GM12878 (cell line): ENCODE data around the gene RCC1.

Source experiments
- BHLHE40 ChIP-seq, 2 experiments: fragments of 450-650 bp in 1 of 2; IDR thresholded peaks; 2 replicates each; pipeline ENCODE4 v1.6.1; 2011 to 2017; ENCODE audit warnings: low read depth in 2 of 2, borderline replicate concordance in 1 of 2, improper control_type of control experiment in 1 of 2, low read length in 1 of 2, mild to moderate bottlenecking in 1 of 2
- CTCF ChIP-seq, 3 experiments: IDR thresholded peaks in 2 of 3; conservative IDR thresholded peaks in 1 of 3; 2 replicates each; pipeline ENCODE4 v1.5.1; 2011; ENCODE audit warnings: low read depth in 3 of 3, low read length in 3 of 3, mild to moderate bottlenecking in 3 of 3, control low read depth in 2 of 3, moderate library complexity in 2 of 3, inconsistent platforms in 1 of 3, mixed read lengths in 1 of 3; ENCODE audit not compliant: control insufficient read depth in 2 of 3, insufficient read depth in 1 of 3; ENCODE audit errors: extremely low read depth in 1 of 3
- ZNF274 ChIP-seq: IDR thresholded peaks from one replicate; pipeline ENCODE4 v1.8.0; 2011; ENCODE audit not compliant: insufficient read length, insufficient read depth
- ZZZ3 ChIP-seq: IDR thresholded peaks from 2 replicates; pipeline ENCODE4 v1.6.1; 2011; ENCODE audit warnings: low read depth; ENCODE audit not compliant: control insufficient read depth, insufficient read length

GRCh38 chr1:28577738-28578536, 72.1 kb downstream of the RCC1 start:
- no peak for TF ChIP-seq ZZZ3
- no peak for TF ChIP-seq BHLHE40 (IDR thresholded peaks at IDR 0.05; ENCODE audit: borderline replicate concordance in 1 of 2, low read depth in 2 of 2, low read length in 1 of 2)
- no peak for TF ChIP-seq ZNF274
- TF ChIP-seq CTCF (IDR thresholded peaks at IDR 0.05 in 2 of 3, conservative IDR thresholded peaks at IDR 0.05 in 1 of 3; ENCODE audit: control insufficient read depth in 2 of 3, extremely low read depth in 1 of 3, insufficient read depth in 1 of 3, low read depth in 3 of 3, low read length in 3 of 3): no peak
